CD4-positive, alpha-beta T cell treated with Interleukin-2 at 100 ng/mL for 4 hours (primary cell): ENCODE measurements around the gene ZMAT2.
"Not testable (repeated sequence)": the region's sequence is repeated elsewhere in the genome, so short reads cannot be mapped to it uniquely, and the experiment has no call there.

Experiments used
- DNase-seq: peaks from one replicate; pipeline ENCODE4 v3.0.0-alpha.2; 2020; ENCODE audit warnings: low spot score

The ZMAT2 gene

DNA sequence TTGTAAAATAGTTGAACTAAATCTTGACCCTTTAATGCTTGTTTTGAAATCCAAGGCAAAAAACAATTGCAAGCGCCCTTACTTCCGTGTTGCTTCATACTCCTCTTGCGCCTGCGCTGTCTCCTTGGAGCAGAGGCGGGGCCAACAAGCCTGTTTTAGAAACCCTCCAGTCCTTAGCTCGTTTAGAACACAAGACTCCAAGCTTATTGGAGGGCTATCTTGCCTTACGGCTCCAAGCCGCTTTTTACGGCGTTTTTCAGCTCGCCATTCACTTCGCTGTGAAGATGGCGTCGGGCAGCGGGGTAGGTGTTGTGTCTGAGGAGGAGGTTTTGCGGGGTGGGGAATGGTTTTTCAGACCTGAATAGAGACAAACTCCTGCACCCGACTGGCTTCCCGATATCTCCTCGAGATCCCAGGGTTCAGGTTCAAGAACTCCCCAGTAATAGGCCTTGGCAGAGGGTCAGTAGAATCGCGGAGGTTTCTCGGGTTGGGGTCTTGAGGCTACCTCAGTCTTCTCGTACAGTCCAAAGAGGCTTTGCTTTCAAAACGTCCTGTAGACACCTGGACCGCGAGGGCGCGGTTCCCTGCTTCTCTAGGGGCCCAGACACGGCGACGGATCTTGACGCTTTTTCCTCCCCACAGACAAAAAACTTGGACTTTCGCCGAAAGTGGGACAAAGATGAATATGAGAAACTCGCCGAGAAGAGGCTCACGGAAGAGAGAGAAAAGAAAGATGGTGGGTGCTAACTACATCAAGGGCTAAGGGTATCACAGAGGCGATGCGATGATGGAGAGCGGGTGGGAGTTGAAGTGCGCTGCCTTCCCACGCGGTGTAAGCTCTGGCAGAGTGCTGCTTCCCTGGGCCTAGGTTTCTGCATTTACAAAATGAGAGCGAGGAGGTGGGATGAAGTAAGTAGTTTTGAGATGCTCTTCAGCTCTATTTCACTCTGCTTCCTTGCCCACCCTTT lies at the start of gene ZMAT2:
TSS of gene ZMAT2 (plus strand) at position 271 of the 968 bp plus-strand sequence. CDS start at position 285, 14 bp downstream.
- peak; percentile 97 for DNase-seq

- no peak for DNase-seq
Observed at GRCh38 chr5:140658870-140659269, 41.4 kb upstream of the ZMAT2 start.

DNA sequence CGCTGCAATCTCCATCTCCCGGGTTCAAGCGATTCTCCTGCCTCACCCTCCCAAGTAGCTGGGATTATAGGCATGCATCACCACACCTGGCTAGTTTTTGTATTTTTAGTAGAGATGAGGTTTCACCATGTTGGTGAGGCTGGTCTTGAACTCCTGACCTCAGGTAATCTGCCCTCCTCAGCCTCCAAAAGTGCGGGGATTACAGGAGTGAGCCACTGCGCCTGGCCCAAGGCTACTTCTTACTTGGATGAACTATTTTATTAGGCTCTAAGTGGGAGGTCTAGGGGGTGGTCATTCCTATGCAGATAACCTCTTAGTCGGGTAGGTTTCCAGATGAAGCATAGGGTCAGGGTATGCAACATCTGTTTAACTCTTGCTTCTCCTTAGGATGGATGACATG lies 39.9 kb upstream of the ZMAT2 start:
- not testable (repeated sequence) for DNase-seq

DNA sequence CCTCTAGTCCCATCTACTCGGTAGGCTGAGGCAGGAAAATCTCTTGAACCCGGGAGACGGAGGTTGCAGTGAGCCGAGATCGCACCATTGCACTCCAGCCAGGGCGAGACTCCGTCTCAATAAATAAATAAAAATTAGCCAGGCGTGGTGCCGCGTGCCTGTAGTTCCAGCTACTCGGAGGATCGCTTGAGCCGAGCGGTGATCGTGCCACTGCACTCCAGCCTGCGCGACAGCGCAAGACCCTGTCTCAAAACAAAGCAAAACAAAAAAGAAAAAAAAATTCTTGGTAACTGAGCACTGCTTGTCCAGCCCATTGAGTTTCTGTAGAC lies 36.3 kb upstream of the ZMAT2 start:
- no peak for DNase-seq

- peak; percentile 94 for DNase-seq
Observed at GRCh38 chr5:140664359-140665119, 35.7 kb upstream of the ZMAT2 start, which contains the start of gene WDR55. Gene WDR55 (plus strand): TSS chr5:140664904. CDS start chr5:140664913, 9 bp downstream.

DNA sequence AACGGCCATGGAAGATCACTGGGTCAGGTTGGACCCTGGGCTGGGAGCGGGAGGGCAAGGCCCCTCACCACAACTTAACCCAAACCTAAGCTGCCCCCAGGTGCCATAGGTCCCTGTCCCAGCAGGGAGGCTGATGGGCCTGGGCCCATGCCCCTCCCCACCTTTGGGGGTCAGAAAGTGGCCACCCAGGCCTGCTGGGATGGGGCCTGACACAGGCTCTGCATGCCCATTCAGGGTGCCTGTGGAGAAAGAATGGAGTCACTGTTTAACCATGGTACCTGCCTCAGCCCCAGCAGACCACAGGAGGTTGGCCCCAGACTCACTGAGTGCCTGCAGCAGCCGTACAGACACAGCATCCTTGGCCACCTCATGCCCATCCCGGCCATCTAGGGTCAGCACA lies 29.2 kb upstream of the ZMAT2 start:
- DNase-seq, result not testable (repeated sequence)

GRCh38 chr5:140671472-140672125 lies 28.6 kb upstream of the ZMAT2 start:
- DNase-seq, result no peak

DNA sequence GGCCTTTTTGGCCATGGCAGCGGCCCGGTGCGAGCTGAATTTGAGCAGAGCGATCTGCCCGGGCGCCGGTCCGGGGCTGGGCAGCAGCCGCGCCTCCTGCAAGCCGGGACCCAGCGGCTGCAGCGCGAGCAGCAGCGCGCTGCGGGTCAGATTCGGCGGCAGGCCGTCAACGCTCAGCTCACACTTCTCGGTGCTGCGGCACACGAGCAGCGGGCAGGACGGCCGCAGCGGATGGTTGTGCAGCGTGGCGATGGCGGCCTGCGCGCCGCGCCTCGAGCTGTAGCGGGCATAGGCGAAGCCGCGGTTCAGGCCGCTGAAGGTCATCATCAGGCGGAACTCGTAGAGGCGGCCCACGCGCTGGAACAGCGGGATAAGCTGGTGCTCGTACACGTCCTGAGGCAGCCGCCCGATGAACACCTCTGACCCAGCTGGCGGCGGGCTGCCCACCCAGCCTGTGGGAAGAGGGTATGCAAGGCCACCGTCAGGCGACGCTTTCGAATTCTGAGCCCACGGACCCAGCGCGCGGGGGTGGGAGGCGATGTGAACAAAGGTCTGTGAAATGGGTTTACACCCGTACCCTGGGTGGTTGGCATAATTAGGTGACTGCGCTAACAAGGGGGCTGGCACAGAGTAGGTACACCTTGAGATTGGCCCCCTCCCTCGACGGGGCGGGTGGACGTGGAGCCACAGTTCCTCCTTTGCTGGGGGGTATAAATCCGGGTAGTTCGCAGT lies 27.6 kb upstream of the ZMAT2 start:
- peak; percentile 2 for DNase-seq

DNA sequence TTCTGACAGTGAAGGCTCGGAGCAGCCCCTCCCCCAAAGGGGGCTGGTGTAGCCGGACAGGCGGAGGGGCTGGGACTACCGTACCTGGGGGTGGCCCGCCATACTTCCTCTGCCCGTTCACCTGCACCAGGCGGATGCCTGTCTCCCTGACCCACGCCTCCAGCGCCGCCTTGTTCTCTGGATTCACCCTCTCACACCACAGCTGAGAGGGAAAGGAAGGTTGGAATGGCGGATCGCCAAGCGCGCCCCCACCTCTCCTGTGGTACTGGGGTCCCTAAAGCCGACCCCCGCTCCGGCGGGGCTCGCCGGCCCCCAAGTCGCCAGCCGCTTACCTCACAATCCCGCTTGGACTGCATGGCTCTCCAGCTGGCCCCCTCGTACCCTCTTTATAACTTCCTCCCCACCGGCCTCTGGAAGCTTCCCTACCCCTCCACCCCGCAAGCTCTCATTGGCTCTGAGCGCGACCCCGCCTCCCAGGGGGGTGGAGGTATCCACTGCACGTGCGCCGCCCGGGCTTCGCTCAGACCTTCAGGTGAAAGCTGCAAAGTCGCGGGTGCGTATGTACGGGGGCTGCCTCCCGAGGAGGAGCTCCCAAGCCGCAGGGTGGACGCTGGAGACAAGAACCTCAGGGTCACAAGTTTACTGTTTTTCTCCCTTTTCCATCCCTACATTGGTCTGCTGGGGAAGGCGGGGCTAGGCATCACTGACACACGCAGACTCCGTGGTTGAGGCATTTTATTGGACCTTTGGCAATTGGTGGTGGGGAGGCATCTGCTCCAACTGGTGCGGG lies 26.9 kb upstream of the ZMAT2 start, which contains the start of gene DND1:
TSS of gene DND1 (minus strand) at position 390 of the 790 bp plus-strand sequence. CDS start at position 356, 34 bp downstream.
- DNase-seq, result no peak

DNA sequence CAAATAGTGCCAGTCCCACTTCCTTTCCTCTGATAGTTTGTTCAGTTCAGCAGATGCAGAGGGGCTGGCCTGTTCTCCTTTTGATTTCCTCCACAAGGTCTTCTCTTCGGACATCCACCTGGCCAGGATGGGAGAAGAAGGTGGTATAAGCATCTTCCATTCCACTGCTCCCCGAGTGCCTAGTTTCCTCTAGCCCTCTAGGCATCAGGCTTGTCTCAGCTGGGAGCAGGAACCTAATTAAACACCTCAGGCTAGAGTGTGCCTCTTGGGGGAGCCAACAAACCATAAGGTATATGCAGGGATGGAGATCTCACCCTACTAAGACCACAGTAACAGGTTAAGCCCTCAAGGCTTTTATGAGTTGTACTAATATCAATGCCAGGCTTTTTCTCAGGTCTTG lies 26.0 kb upstream of the ZMAT2 start:
- no peak for DNase-seq

DNA sequence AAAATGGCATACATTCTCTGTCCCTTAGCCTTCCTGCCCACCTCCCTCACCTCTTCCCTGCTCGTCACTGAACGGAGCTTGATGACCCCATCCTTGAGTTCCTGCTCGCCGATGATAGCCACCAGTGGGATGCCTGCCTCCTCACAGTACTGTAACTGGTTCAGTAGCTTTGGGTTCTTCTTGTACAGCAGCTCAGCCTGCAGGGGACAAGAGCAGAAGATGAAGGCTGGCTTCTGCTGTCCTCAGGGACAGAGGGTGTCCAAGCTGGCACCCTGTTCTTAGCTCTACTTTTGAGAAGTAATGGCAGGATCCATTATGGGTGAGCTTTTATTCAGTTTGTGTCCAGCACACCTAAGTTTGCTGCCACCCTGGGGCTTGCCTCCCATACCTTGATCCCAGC lies 25.6 kb upstream of the ZMAT2 start:
- no peak for DNase-seq

DNA sequence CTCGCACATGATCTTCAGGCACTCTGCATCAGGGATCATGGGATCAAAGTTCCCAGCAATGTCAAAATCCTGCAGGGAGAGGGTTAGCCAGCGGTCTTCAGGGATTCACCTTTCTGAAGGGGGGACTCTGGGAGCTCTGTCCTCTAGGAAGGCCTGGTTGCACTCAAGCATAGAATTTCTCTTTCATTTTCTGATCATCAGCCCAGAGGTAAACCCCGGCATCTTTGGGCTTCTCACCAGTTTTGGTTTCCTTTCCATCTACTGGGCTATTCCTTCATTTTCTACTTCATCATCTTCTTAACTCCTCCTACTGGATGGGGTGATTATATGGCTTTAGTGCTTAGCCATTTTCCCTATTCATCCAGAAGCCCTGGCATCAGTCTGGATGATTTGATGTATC lies 22.3 kb upstream of the ZMAT2 start:
- DNase-seq, result no peak

- no peak for DNase-seq
Observed at GRCh38 chr5:140678993-140679392, 21.3 kb upstream of the ZMAT2 start.

DNA sequence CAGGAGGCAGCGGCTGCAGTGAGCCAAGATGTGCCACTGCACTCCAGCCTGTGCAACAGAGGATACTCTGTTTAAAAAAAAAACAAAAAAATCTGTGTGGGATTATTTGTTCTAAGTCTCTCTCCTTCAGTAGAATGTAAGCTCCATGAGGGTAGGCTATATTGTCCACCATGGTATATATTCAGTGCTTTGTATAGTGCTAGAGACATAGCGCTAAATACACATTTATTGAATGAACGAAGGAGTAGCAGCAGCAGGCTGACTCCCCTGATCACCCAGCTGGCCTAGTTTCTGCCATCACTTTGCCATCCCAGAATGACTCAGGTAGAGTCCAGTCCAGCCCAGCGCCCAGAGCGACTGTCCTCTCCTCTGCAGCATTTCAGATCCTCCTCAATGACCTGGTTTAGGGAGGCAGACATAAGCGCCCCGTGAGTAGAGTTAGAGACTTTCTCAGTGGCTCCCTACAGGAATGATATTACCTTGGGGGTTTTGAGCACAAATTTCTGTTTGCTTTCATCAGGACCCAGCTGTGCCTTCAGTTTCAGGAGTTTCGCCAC lies 9.8 kb upstream of the ZMAT2 start:
- no peak for DNase-seq

- DNase-seq, result peak; percentile 89
Observed at GRCh38 chr5:140690941-140691924, 9.0 kb upstream of the ZMAT2 start, which contains the start of the genes HARS1 and HARS2. Gene HARS1 (minus strand): TSS chr5:140691370. CDS start chr5:140691304, 66 bp downstream. Gene HARS2 (plus strand): TSS chr5:140691455. CDS start chr5:140691649, 194 bp downstream.

DNA sequence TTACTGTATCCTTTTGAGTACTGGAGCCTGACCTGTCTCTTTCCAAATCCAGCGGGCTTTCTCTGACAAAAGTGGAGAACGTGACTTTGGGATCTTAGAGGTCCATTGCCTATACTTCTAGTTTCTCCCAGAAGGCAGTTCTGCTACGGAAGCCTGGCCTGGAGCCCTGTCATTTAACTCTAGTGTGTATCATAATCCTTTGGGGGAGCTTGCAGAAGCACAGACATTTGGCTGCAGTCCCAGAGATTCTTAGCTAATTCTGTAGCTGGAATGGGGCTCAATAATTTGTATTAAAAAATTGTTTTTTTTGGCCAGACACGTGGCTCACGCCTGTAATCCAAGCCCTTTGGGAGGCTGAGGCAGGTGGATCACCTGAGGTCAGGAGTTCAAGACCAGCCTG lies 6.0 kb upstream of the ZMAT2 start:
- no peak for DNase-seq

GRCh38 chr5:140696891-140697492 lies 3.3 kb upstream of the ZMAT2 start:
- no peak for DNase-seq

- DNase-seq, result no peak
Observed at GRCh38 chr5:140707812-140708211, 7.6 kb downstream of the ZMAT2 start.

DNA sequence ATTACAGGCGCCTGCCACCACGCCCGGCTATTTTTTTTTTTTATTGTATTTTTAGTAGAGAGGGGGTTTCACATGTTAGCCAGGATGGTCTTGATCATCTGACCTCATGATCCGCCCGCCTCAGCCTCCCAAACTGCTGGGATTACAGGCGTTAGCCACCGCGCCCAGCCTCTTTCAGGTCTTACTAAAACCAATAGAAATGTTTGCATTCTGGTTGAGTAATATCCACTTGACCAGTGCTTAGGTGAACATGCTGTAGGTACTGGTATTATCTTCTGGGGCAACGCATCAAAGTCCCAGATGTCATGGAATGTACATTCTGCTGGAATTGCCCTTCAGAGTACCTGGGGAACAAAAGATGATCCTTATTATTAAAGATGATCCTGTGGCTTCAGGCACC lies 8.5 kb downstream of the ZMAT2 start:
- not testable (repeated sequence) for DNase-seq
